ENCODE data around the gene ACBD6.

ACBD6 gene

GRCh38 chr1:180522213-180522515, 19.8 kb upstream of the ACBD6 start:
- H3F3A ChIP-seq (ENCODE audit: low read depth): no peaks in the 10 kb centered on the region
- no peaks in the 10 kb centered on the region for H3K9me2 ChIP-seq (replicated peaks; ENCODE audit: low read depth, low read length)
- H3K9ac ChIP-seq (ENCODE audit: low read depth, low read length, poor library complexity, severe bottlenecking): no peak overlapping the region
- no peaks in the 10 kb centered on the region for H3K79me2 ChIP-seq (ENCODE audit: insufficient read depth, low read length)
- no peak overlapping the region for H2AFZ ChIP-seq (ENCODE audit: low read length)
- TF ChIP-seq CTCF (conservative IDR thresholded peaks at IDR 0.05; ENCODE audit: low read length): no peak
- TF ChIP-seq EZH2phosphoT487 (IDR thresholded peaks at IDR 0.05; ENCODE audit: borderline replicate concordance): no peak
- no peaks in the 10 kb centered on the region for H3K27me3 ChIP-seq (ENCODE audit: insufficient read depth, low read length, poor library complexity, severe bottlenecking)
- no peaks in the 10 kb centered on the region for H3K9me3 ChIP-seq (ENCODE audit: insufficient read depth, low read depth, low read length)
- H3K4me3 ChIP-seq (ENCODE audit: low read length, poor library complexity, severe bottlenecking): no peak overlapping the region
- H3K4me2 ChIP-seq (ENCODE audit: low read depth, low read length, poor library complexity, severe bottlenecking): no peak overlapping the region
- H3K4me1 ChIP-seq (ENCODE audit: insufficient read depth, low read length, poor library complexity, severe bottlenecking): peaks cover 5% of the 10 kb centered on the region
- H4K20me1 ChIP-seq (ENCODE audit: insufficient read depth, low read length, poor library complexity, severe bottlenecking): no peaks in the 10 kb centered on the region
- no peaks in the 10 kb centered on the region for H3K36me3 ChIP-seq (ENCODE audit: insufficient read depth, low read length)

GRCh38 chr1:180521474-180522212, 19.3 kb upstream of the ACBD6 start:
- H3K4me2 ChIP-seq (ENCODE audit: low read depth, low read length, poor library complexity, severe bottlenecking): no peak overlapping the region

GRCh38 chr1:180519846-180520245, 17.5 kb upstream of the ACBD6 start:
- H3K36me3 ChIP-seq (ENCODE audit: insufficient read depth, low read length): no peaks in the 10 kb centered on the region
- no peaks in the 10 kb centered on the region for H3K9me2 ChIP-seq (replicated peaks; ENCODE audit: low read depth, low read length)
- no peaks in the 10 kb centered on the region for H3K27me3 ChIP-seq (ENCODE audit: insufficient read depth, low read length, poor library complexity, severe bottlenecking)
- no peak overlapping the region for H3K9ac ChIP-seq (ENCODE audit: low read depth, low read length, poor library complexity, severe bottlenecking)
- H3K9me3 ChIP-seq (ENCODE audit: insufficient read depth, low read depth, low read length): no peaks in the 10 kb centered on the region
- no peaks in the 10 kb centered on the region for H3F3A ChIP-seq (ENCODE audit: low read depth)
- H3K4me3 ChIP-seq (ENCODE audit: low read length, poor library complexity, severe bottlenecking): no peak overlapping the region
- no peaks in the 10 kb centered on the region for H3K79me2 ChIP-seq (ENCODE audit: insufficient read depth, low read length)
- no peaks in the 10 kb centered on the region for H4K20me1 ChIP-seq (ENCODE audit: insufficient read depth, low read length, poor library complexity, severe bottlenecking)
- peaks cover 10% of the 10 kb centered on the region for H3K4me1 ChIP-seq (ENCODE audit: insufficient read depth, low read length, poor library complexity, severe bottlenecking)
- no peak overlapping the region for H2AFZ ChIP-seq (ENCODE audit: low read length)
- TF ChIP-seq CTCF (conservative IDR thresholded peaks at IDR 0.05; ENCODE audit: low read length): no peak
- TF ChIP-seq EZH2phosphoT487 (IDR thresholded peaks at IDR 0.05; ENCODE audit: borderline replicate concordance): no peak
- H3K4me2 ChIP-seq (ENCODE audit: low read depth, low read length, poor library complexity, severe bottlenecking): no peak overlapping the region

More at GRCh38 chr1:180521474-180522212, 19.3 kb upstream of the ACBD6 start:
- H3K9me3 ChIP-seq (ENCODE audit: insufficient read depth, low read depth, low read length): no peaks in the 10 kb centered on the region
- no peak overlapping the region for H3K4me3 ChIP-seq (ENCODE audit: low read length, poor library complexity, severe bottlenecking)
- H3K79me2 ChIP-seq (ENCODE audit: insufficient read depth, low read length): no peaks in the 10 kb centered on the region
- no peaks in the 10 kb centered on the region for H3K27me3 ChIP-seq (ENCODE audit: insufficient read depth, low read length, poor library complexity, severe bottlenecking)
- H2AFZ ChIP-seq (ENCODE audit: low read length): no peak overlapping the region
- H4K20me1 ChIP-seq (ENCODE audit: insufficient read depth, low read length, poor library complexity, severe bottlenecking): no peaks in the 10 kb centered on the region
- no peak for TF ChIP-seq CTCF (conservative IDR thresholded peaks at IDR 0.05; ENCODE audit: low read length)
- TF ChIP-seq EZH2phosphoT487 (IDR thresholded peaks at IDR 0.05; ENCODE audit: borderline replicate concordance): no peak
- H3F3A ChIP-seq (ENCODE audit: low read depth): no peaks in the 10 kb centered on the region
- H3K4me1 ChIP-seq (ENCODE audit: insufficient read depth, low read length, poor library complexity, severe bottlenecking): peaks cover 5% of the 10 kb centered on the region
- no peaks in the 10 kb centered on the region for H3K9me2 ChIP-seq (replicated peaks; ENCODE audit: low read depth, low read length)
- no peak overlapping the region for H3K9ac ChIP-seq (ENCODE audit: low read depth, low read length, poor library complexity, severe bottlenecking)
- no peaks in the 10 kb centered on the region for H3K36me3 ChIP-seq (ENCODE audit: insufficient read depth, low read length)
